HG02885 (cell line): ENCODE data around the gene PRC1.
"Not testable (repeated sequence)": the region's sequence is repeated elsewhere in the genome, so short reads cannot be mapped to it uniquely, and the experiment has no call there.

ENCODE experiments used
- ATAC-seq: cut with Tn5 transposase; IDR thresholded peaks from one replicate; pipeline ENCODE4 v1.9.1; 2021; ENCODE audit warnings: mild to moderate bottlenecking; ENCODE audit not compliant: unreplicated experiment, poor library complexity

Gene PRC1

GRCh38 chr15:90934949-90935751 is 59.2 kb downstream of the PRC1 start, which contains the start of gene UNC45A:
Gene UNC45A, plus strand, starts transcription at chr15:90935285. Its CDS starts 40 bp downstream, at chr15:90935325.
- peak; percentile 71 for ATAC-seq

- peak; percentile 34 for ATAC-seq
Measured at GRCh38 chr15:90934256-90934948, 59.9 kb downstream of the PRC1 start.

GRCh38 chr15:90933301-90933700 is 61.0 kb downstream of the PRC1 start:
- no peak for ATAC-seq

GRCh38 chr15:90932660-90932991 is 61.7 kb downstream of the PRC1 start:
- no peak for ATAC-seq

GRCh38 chr15:90931828-90932659 is 62.3 kb downstream of the PRC1 start, which contains the start of gene HDDC3:
Gene HDDC3, minus strand, starts transcription at chr15:90932549. Its CDS starts 9 bp downstream, at chr15:90932540.
- peak; percentile 48 for ATAC-seq

- ATAC-seq: no peak
Measured at GRCh38 chr15:90931575-90931827, 62.8 kb downstream of the PRC1 start.

GRCh38 chr15:90930861-90931574 is 63.3 kb downstream of the PRC1 start:
- no peak for ATAC-seq

- ATAC-seq: no peak
Measured at GRCh38 chr15:90929246-90930019, 64.9 kb downstream of the PRC1 start.

- not testable (repeated sequence) for ATAC-seq
Measured at GRCh38 chr15:90928106-90928505, 66.2 kb downstream of the PRC1 start.

- ATAC-seq: not testable (repeated sequence)
Measured at GRCh38 chr15:90926766-90927165, 67.6 kb downstream of the PRC1 start.

GRCh38 chr15:90924375-90924774 is 70.0 kb downstream of the PRC1 start:
- ATAC-seq: peak; percentile 84

- ATAC-seq: peak; percentile 73
Measured at GRCh38 chr15:90922712-90923322, 71.5 kb downstream of the PRC1 start.

GRCh38 chr15:90921887-90922286 is 72.4 kb downstream of the PRC1 start:
- ATAC-seq: no peak

- ATAC-seq: no peak
Measured at GRCh38 chr15:90918835-90919234, 75.5 kb downstream of the PRC1 start.

- ATAC-seq: no peak
Measured at GRCh38 chr15:90918034-90918788, 76.1 kb downstream of the PRC1 start.

- no peak for ATAC-seq
Measured at GRCh38 chr15:90917569-90917968, 76.8 kb downstream of the PRC1 start.

GRCh38 chr15:90916461-90916860 is 77.9 kb downstream of the PRC1 start:
- no peak for ATAC-seq
